Panc1 (cell line): ENCODE measurements around the gene IRX5. TPM values are rescaled to one million over a fixed set of nuclear protein-coding genes. Genes with fewer than 3 reads are reported as not detected.
A peak's percentile ranks its signal among the peaks of the same experiment; 100 is the strongest.

Experiments used
- ATAC-seq: fragments of 200-7000 bp; cut with Tn5 transposase; 2 replicates; pipeline ENCODE4 v1.9.1; 2020; ENCODE audit warnings: mild to moderate bottlenecking, moderate library complexity
- BruUV-seq: library from RNA; stranded (reverse); fragments of 400-500 nt; replicated peaks from 2 replicates; lab custom pipeline; 2021; lab: Mats Ljungman, UMichigan
- CTCF ChIA-PET: fragments of 300-600 bp; sonication (Branson Sonifier 250); formaldehyde crosslinking; loops from one replicate; lab custom pipeline; 2022; ENCODE audit warnings: antibody characterized with exemption; lab: Charles Lee
- POLR2A ChIA-PET: fragments of 300-600 bp; sonication (Branson Sonifier 250); formaldehyde crosslinking; loops from one replicate; lab custom pipeline; 2022; ENCODE audit warnings: antibody characterized with exemption; lab: Charles Lee
- DNase-seq: peaks from one replicate; pipeline ENCODE4 v3.0.0-alpha.2; 2010; ENCODE audit warnings: low read depth, low spot score
- H3K27ac ChIP-seq: 2 replicates; pipeline ENCODE4 v1.5.1; 2011; ENCODE audit warnings: mild to moderate bottlenecking, low read length, inconsistent platforms
- H3K27me3 ChIP-seq: fragments of 200-500 bp; sonication (Bioruptor generic); 2 replicates; pipeline ENCODE4 v1.6.0; 2014; ENCODE audit warnings: low read length, inconsistent platforms; ENCODE audit not compliant: control insufficient read depth, insufficient read depth
- H3K36me3 ChIP-seq: fragments of 200-500 bp; sonication (Bioruptor generic); 2 replicates; pipeline ENCODE4 v1.5.1; 2014; ENCODE audit warnings: inconsistent platforms, mild to moderate bottlenecking, low read length, moderate library complexity; ENCODE audit not compliant: control insufficient read depth, insufficient read depth
- H3K4me1 ChIP-seq: 2 replicates; pipeline ENCODE4 v1.5.1; 2011; ENCODE audit warnings: inconsistent platforms, mild to moderate bottlenecking, low read length, moderate library complexity; ENCODE audit not compliant: control insufficient read depth, insufficient read depth
- H3K4me3 ChIP-seq, 2 experiments: 2 replicates each; pipeline ENCODE4 v1.5.1; 2011 to 2012; ENCODE audit warnings: low read depth in 2 of 2, low read length in 2 of 2, mild to moderate bottlenecking in 2 of 2, inconsistent platforms in 1 of 2, moderate library complexity in 1 of 2
- H3K9me3 ChIP-seq: fragments of 200-500 bp; sonication (Bioruptor generic); 2 replicates; pipeline ENCODE4 v1.5.1; 2014; ENCODE audit warnings: low read depth, mild to moderate bottlenecking, inconsistent platforms, low read length, moderate library complexity; ENCODE audit not compliant: control insufficient read depth, insufficient read depth
- CTCF ChIP-seq: fragments of 450-650 bp; IDR thresholded peaks from 2 replicates; pipeline ENCODE4 v1.5.1; 2017; ENCODE audit warnings: mild to moderate bottlenecking
- POLR2AphosphoS5 ChIP-seq: IDR thresholded peaks from 2 replicates; pipeline ENCODE4 v1.6.1; 2012; ENCODE audit warnings: mild to moderate bottlenecking, low read depth, low read length, moderate library complexity
- REST ChIP-seq, 2 experiments: IDR thresholded peaks; 2 replicates each; pipeline ENCODE4 v1.6.1; 2011 to 2012; ENCODE audit warnings: low read depth in 2 of 2, control low read depth in 1 of 2, low read length in 1 of 2, mild to moderate bottlenecking in 1 of 2, moderate library complexity in 1 of 2; ENCODE audit not compliant: insufficient read depth in 1 of 2
- SIN3A ChIP-seq: IDR thresholded peaks from 2 replicates; pipeline ENCODE4 v1.6.1; 2012; ENCODE audit warnings: low read depth, mild to moderate bottlenecking, low read length, moderate library complexity, borderline replicate concordance; ENCODE audit not compliant: insufficient read depth
- TCF7L2 ChIP-seq: IDR thresholded peaks from 2 replicates; pipeline ENCODE4 v1.6.1; 2011; ENCODE audit warnings: mild to moderate bottlenecking, low read depth, low read length, inconsistent platforms
- in situ Hi-C: cut with HindIII; loops from 2 replicates; pipeline ENCODE4 v1.10.0; 2016; ENCODE audit warnings: low sequenced_read_pairs, low pct_unique_long_range_greater_than_20kb
- intact Hi-C: fragments of 100-400 bp; cut with micrococcal nuclease; formaldehyde crosslinking; loops from one replicate; pipeline ENCODE4 v1.10.0; 2022; ENCODE audit not compliant: unreplicated experiment
- total RNA-seq: library from RNA; stranded (reverse); gene quantifications from one replicate; pipeline ENCODE4 v1.2.1, GENCODE V29; 2021; ENCODE audit not compliant: unreplicated experiment

IRX5 gene
- total RNA-seq, 1 experiment from 2014 or later = 2.7 TPM

- intact Hi-C loops (no loop called here), in situ Hi-C loops (no loop called here)
- no peak for ATAC-seq
- Histone ChIP-seq H3K36me3 (no peaks in the 10 kb centered on the region; the same call in 1 of the 2 replicates), H3K4me1 (peaks cover 7% of the 10 kb centered on the region; the same call in 1 of the 2 replicates), H3K4me3 (peak overlapping the region in 1 of 2 experiments; percentile 61; a peak in 3 of 4 replicates), H3K27ac (no peak overlapping the region; the same call in 1 of the 2 replicates), H3K9me3 (no peaks in the 10 kb centered on the region), H3K27me3 (no peaks in the 10 kb centered on the region)
- BruUV-seq = no TSS peak
- no peak for DNase-seq
- ChIA-PET CTCF (no interaction called here), POLR2A (no interaction called here)
- TF ChIP-seq SIN3A (no peak), CTCF (no peak), REST (IDR thresholded peaks at IDR 0.05; ENCODE audit: insufficient read depth in 1 of 2, low read depth in 2 of 2, low read length in 1 of 2) (no peak), POLR2AphosphoS5 (no peak), TCF7L2 (no peak)
These were observed 4.4 kb upstream of the IRX5 start for GRCh38 chr16:54926166-54926838.

GRCh38 chr16:54927125-54928015 is 3.3 kb upstream of the IRX5 start:
- H3K4me3 ChIP-seq = peak overlapping the region; percentile 61 to 72
- ATAC-seq (no peak), DNase-seq (no peak)
- H3K27me3 ChIP-seq = no peaks in the 10 kb centered on the region
- TF ChIP-seq POLR2AphosphoS5 (no peak), CTCF (no peak), REST (IDR thresholded peaks at IDR 0.05; ENCODE audit: insufficient read depth in 1 of 2, low read depth in 2 of 2, low read length in 1 of 2) (no peak), SIN3A (no peak), TCF7L2 (peak; percentile 60; the same call in 1 of the 2 replicates)
- intact Hi-C loops = no loop called here
- in situ Hi-C loops = no loop called here
- POLR2A ChIA-PET = interaction anchor here (0.8 to 1.0 kb wide), 2 partner anchors 548 to 678 kb away, joined by 4 read pairs; no protein-coding TSS in a partner anchor
- CTCF ChIA-PET = no interaction called here
- TSS peak; percentile 69 for BruUV-seq
- H3K4me1 ChIP-seq = peaks cover 4% of the 10 kb centered on the region; the same call in 1 of the 2 replicates
- peak overlapping the region; percentile 82 for H3K27ac ChIP-seq
- H3K9me3 ChIP-seq = no peaks in the 10 kb centered on the region
- no peaks in the 10 kb centered on the region; the same call in 1 of the 2 replicates for H3K36me3 ChIP-seq
